NT2/D1 (cell line): ENCODE data around the gene MCOLN2.
"Not testable (repeated sequence)": the region's sequence is repeated elsewhere in the genome, so short reads cannot be mapped to it uniquely, and the experiment has no call there.

Experiments
- DNase-seq: peaks from one replicate; pipeline ENCODE4 v3.0.0-alpha.2; 2011; ENCODE audit warnings: low read depth, low spot score
- H3K27me3 ChIP-seq: 2 replicates; pipeline ENCODE4 v1.6.0; 2011; ENCODE audit warnings: mild to moderate bottlenecking; ENCODE audit not compliant: insufficient read length, insufficient read depth
- H3K36me3 ChIP-seq: 2 replicates; pipeline ENCODE4 v1.6.1; 2011; ENCODE audit warnings: mild to moderate bottlenecking, low read length, mixed read lengths; ENCODE audit not compliant: insufficient read depth, insufficient read length
- H3K4me1 ChIP-seq: 2 replicates; pipeline ENCODE4 v1.5.1; 2011; ENCODE audit not compliant: insufficient read depth, insufficient read length
- H3K4me3 ChIP-seq: 2 replicates; pipeline ENCODE4 v1.5.1; 2011; ENCODE audit warnings: low read depth; ENCODE audit not compliant: insufficient read length
- H3K9ac ChIP-seq: 2 replicates; pipeline ENCODE4 v1.6.0; 2011; ENCODE audit warnings: low read depth; ENCODE audit not compliant: insufficient read length
- H3K9me3 ChIP-seq: 2 replicates; pipeline ENCODE4 v1.5.1; 2011; ENCODE audit warnings: mild to moderate bottlenecking, low read length; ENCODE audit not compliant: insufficient read depth
- SUZ12 ChIP-seq: IDR thresholded peaks from 2 replicates; pipeline ENCODE4 v1.6.1; 2011; ENCODE audit not compliant: insufficient read length, insufficient read depth; ENCODE audit errors: extremely low read depth
- YY1 ChIP-seq: IDR thresholded peaks from 2 replicates; pipeline ENCODE4 v1.6.1; 2011; ENCODE audit not compliant: insufficient read length, insufficient read depth
- ZNF274 ChIP-seq: IDR thresholded peaks from 2 replicates; pipeline ENCODE4 v1.6.1; 2011; ENCODE audit warnings: mild to moderate bottlenecking, low read depth, low read length

MCOLN2 gene

DNA sequence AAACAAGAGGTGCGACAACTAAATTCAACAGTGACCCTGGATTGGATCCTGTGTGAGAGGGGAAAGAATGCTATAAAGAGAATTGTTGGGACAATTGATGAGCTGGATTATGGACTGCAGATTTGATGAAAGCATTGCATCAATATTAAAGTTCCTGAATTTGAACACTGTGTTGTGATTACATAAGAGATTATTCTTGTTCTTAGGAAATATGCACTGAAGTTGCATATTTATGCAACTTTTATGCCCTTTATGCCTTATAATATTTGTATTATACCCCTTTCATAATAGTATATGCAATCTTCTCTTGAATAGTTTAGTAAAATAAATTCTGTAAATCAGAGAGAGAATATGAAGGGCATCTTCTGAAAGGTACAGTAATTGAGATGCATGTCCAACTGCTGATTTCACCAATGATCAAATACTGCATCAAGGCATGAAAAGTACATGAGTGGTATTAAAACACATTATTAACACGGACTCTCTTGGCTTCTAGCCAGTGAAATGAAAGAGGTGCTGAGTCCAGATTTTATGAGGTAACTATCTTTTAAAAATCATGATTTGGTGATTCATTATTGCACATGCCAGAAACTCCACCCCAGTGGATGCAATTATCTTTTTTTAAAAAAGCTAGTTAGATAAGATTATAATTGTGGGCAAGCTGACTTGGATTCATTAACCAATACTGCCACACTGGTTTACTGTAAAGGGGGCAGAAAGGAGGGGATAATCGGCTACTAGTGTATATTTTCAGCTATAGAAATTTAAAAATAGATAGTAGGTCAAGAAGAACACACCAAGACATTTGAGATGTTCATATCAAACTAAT lies 84.0 kb downstream of the MCOLN2 start:
- Histone ChIP-seq H3K4me1 (no peaks in the 10 kb centered on the region), H3K9ac (no peak overlapping the region), H3K9me3 (no peaks in the 10 kb centered on the region), H3K27me3 (no peaks in the 10 kb centered on the region), H3K36me3 (no peaks in the 10 kb centered on the region), H3K4me3 (no peak overlapping the region)
- TF ChIP-seq YY1 = no peak
- TF ChIP-seq SUZ12 = no peak
- TF ChIP-seq ZNF274 = no peak
- DNase-seq = no peak

DNA sequence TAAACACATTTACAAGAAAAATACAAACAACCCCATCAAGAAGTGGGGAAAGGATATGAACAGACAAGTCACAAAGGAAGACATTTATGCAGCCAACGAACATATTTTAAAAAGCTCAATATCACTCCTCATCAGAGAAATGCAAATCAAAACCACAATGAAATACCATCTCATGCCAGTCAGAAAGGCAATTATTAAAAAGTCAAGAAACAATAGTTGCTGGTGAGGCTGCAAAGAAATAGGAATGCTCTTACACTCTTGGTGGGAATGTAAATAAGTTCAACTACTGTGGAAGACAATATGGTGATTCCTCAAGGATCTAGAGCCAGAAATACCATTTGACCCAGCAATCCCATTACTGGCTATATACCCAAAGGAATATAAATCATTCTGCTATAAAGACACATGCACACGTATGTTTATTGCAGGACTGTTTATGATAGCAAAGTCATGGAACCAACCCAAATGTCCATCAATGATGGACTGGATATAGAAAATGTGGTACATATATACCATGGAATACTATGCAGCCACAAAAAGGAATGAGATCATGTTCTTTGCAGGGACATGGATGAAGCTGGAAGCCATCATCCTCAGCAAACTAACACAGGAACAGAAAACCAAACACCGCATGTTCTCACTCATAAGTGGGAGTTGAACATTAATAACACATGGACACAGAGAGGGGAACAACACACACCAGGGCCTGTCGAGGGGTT lies 88.0 kb downstream of the MCOLN2 start:
- not testable (repeated sequence) for H3K4me1 ChIP-seq, H3K9ac ChIP-seq, H3K36me3 ChIP-seq, DNase-seq, H3K27me3 ChIP-seq, H3K4me3 ChIP-seq, H3K9me3 ChIP-seq

DNA sequence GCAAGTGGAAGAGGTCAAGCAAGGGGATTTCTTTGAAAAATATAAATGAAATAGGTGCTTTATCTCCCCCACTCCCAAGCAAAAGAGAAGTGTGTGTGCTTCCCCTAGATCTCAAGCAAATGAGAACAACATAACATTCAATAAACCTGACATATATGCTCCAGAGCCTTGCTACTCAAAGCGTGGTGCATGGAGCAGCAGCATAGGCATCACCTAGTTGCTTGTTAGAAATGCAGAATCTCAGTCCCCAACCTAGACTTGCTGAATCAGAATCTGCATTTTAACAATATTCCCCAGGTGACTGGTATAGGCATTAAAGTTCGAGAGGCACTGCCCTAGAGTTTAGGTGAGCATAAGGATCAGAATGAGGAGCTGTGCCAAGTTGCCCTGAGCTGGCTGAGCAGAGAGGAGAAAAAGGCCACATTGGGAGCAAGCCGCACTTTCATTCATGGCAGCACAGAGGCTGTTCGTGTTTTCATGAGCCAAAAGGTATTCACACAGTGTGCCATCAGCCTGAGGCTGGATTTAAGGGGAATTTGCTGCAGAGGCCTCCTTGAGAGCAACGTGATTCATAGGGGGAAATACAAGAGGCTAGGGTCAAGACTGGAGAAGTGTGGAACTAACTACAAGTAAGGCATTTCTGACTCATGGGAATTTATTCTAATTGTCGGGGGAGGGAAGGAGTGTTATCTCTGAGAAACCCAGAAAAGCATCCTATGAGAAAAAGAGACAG lies 89.7 kb downstream of the MCOLN2 start:
- TF ChIP-seq SUZ12 = no peak
- no peak for TF ChIP-seq YY1
- TF ChIP-seq ZNF274 = no peak
- H3K4me3 ChIP-seq = no peak overlapping the region
- H3K36me3 ChIP-seq = no peaks in the 10 kb centered on the region
- DNase-seq = no peak
- no peaks in the 10 kb centered on the region for H3K27me3 ChIP-seq
- no peaks in the 10 kb centered on the region for H3K4me1 ChIP-seq
- peaks cover 11% of the 10 kb centered on the region; the same call in 1 of the 2 replicates for H3K9me3 ChIP-seq
- no peak overlapping the region for H3K9ac ChIP-seq

- H3K4me3 ChIP-seq, DNase-seq, H3K9ac ChIP-seq, H3K4me1 ChIP-seq, H3K36me3 ChIP-seq, H3K27me3 ChIP-seq: not testable (repeated sequence)
- peaks cover 14% of the 10 kb centered on the region; the same call in 1 of the 2 replicates for H3K9me3 ChIP-seq
These were observed 94.2 kb downstream of the MCOLN2 start for GRCh38 chr1:84902727-84903126.

GRCh38 chr1:84899969-84900368 lies 96.9 kb downstream of the MCOLN2 start:
- H3K4me1 ChIP-seq = no peaks in the 10 kb centered on the region
- DNase-seq = no peak
- no peaks in the 10 kb centered on the region for H3K36me3 ChIP-seq
- no peak overlapping the region for H3K9ac ChIP-seq
- no peak for TF ChIP-seq SUZ12
- no peak for TF ChIP-seq ZNF274
- TF ChIP-seq YY1 = no peak
- H3K9me3 ChIP-seq = peaks cover 14% of the 10 kb centered on the region; the same call in 1 of the 2 replicates
- no peak overlapping the region for H3K4me3 ChIP-seq
- peaks cover 12% of the 10 kb centered on the region for H3K27me3 ChIP-seq

GRCh38 chr1:84896279-84896678 lies 100.6 kb downstream of the MCOLN2 start:
- DNase-seq = no peak
- TF ChIP-seq SUZ12 = no peak
- no peak for TF ChIP-seq ZNF274
- TF ChIP-seq YY1 = no peak
- Histone ChIP-seq H3K27me3 (peaks cover 30% of the 10 kb centered on the region), H3K9me3 (no peaks in the 10 kb centered on the region), H3K9ac (no peak overlapping the region), H3K36me3 (no peaks in the 10 kb centered on the region), H3K4me3 (no peak overlapping the region), H3K4me1 (no peaks in the 10 kb centered on the region)

DNA sequence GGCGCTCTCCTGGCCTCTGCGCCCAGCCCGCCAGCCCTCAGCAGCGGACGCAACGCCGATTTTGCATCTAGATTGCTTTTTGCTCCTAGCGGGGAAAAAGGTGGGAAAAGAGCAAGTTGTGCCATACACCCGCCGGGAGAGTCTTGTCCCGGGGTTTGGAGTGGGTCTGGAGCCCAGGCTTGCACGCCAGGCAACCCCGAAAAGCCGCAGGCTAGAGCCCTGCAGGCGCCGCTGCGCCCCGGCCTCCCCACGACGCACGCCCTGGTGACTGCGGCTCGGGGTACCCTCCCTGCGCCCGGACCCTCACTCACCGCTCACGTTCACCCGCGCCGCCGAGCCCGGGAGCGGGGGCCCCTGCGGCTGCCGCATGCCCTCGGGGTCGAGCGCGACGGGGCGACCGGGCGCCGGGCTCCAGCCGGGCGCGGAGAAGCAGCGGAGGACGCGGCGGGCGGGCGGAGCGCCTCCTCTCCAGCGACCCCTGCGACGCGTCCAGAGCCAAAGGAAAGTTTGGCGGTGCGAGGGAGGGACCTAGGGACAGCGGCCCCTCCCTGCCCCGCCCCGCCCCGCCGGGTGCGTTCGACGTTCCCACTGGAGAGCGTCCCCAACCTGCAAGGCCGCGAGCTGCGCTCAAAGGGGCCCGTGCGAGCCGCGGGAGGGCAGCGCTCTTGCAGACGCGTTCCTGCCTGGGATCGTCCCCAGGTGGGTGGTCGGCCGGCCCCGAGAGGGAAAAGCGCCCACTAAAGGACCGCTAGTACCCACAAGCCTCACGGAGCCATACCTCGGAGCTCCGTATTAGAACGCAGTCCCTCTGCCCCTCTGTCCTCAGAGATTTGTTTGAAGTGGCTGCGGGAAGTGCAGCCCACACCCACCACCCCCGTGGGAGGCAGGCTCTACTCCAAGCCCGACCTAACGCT lies 104.0 kb downstream of the MCOLN2 start, which contains the start of gene LPAR3:
TSS of gene LPAR3 (minus strand) at position 502 of the 914 bp plus-strand sequence. CDS start 27,086 bp downstream, outside the sequence.
- H3K9ac ChIP-seq = peak within 1 kb of the TSS; percentile 88
- no peaks in the 10 kb centered on the region for H3K9me3 ChIP-seq
- H3K4me1 ChIP-seq = no peaks in the 10 kb centered on the region
- peak; percentile 79 for DNase-seq
- H3K36me3 ChIP-seq = peaks cover 27% of the 10 kb centered on the region
- TF ChIP-seq YY1 (no peak), SUZ12 (no peak)
- H3K4me3 ChIP-seq = peak within 1 kb of the TSS; percentile 77
- peaks cover 30% of the 10 kb centered on the region for H3K27me3 ChIP-seq
